Mesenchymal stem cell (in vitro differentiated cells and primary cell): ENCODE results near the gene TTC7B.

ENCODE experiments used
- DNase-seq: peaks from one replicate; pipeline ENCODE4 v3.0.0-alpha.2; 2013
- H2AFZ ChIP-seq: one replicate; pipeline ENCODE4 v1.6.1; 2013; ENCODE audit warnings: low read depth, mild to moderate bottlenecking, control low read depth, inconsistent platforms, low read length, moderate library complexity
- H2AK5ac ChIP-seq: 2 replicates; pipeline ENCODE4 v1.6.1; 2013; ENCODE audit warnings: low read length, moderate library complexity, mild to moderate bottlenecking, inconsistent platforms; ENCODE audit not compliant: severe bottlenecking
- H2BK120ac ChIP-seq: one replicate; pipeline ENCODE4 v1.6.1; 2013; ENCODE audit warnings: low read depth, mild to moderate bottlenecking, inconsistent platforms, low read length, moderate library complexity
- H2BK12ac ChIP-seq, 2 experiments: one replicate each; pipeline ENCODE4 v1.6.1; 2013; ENCODE audit warnings: inconsistent platforms in 2 of 2, low read length in 2 of 2, mild to moderate bottlenecking in 2 of 2, moderate library complexity in 2 of 2, control low read depth in 1 of 2
- H2BK15ac ChIP-seq: one replicate; pipeline ENCODE4 v1.6.1; 2013; ENCODE audit warnings: mild to moderate bottlenecking, low read depth, inconsistent platforms; ENCODE audit not compliant: poor library complexity, severe bottlenecking
- H2BK5ac ChIP-seq: 2 replicates; pipeline ENCODE4 v1.6.1; 2013; ENCODE audit warnings: low read depth, mild to moderate bottlenecking, low read length, control low read depth, inconsistent platforms; ENCODE audit not compliant: poor library complexity, severe bottlenecking
- H3K14ac ChIP-seq, 2 experiments: one replicate each; pipeline ENCODE4 v1.6.1; 2013; ENCODE audit warnings: inconsistent platforms in 2 of 2, low read length in 2 of 2, control low read depth in 1 of 2, mild to moderate bottlenecking in 1 of 2, moderate library complexity in 1 of 2
- H3K18ac ChIP-seq, 2 experiments: one replicate each; pipeline ENCODE4 v1.6.1; 2013; ENCODE audit warnings: inconsistent platforms in 2 of 2, low read length in 2 of 2, control low read depth in 1 of 2, low read depth in 1 of 2, mild to moderate bottlenecking in 1 of 2
- H3K23ac ChIP-seq, 2 experiments: one replicate each; pipeline ENCODE4 v1.6.1; 2013; ENCODE audit warnings: inconsistent platforms in 2 of 2, low read length in 2 of 2, mild to moderate bottlenecking in 2 of 2, moderate library complexity in 2 of 2, control low read depth in 1 of 2
- H3K27ac ChIP-seq: 2 replicates; pipeline ENCODE4 v1.5.1; 2013; ENCODE audit warnings: mild to moderate bottlenecking, moderate library complexity, low read length, control low read depth, inconsistent platforms; ENCODE audit not compliant: poor library complexity, severe bottlenecking
- H3K27me3 ChIP-seq, 2 experiments: 2 replicates each; pipeline versions ENCODE4 v1.6.1 to v1.7.0; 2013; ENCODE audit warnings: low read length in 2 of 2, mild to moderate bottlenecking in 2 of 2, moderate library complexity in 2 of 2, control low read depth in 1 of 2, inconsistent platforms in 1 of 2; ENCODE audit not compliant: control insufficient read depth in 1 of 2, insufficient read depth in 1 of 2
- H3K36me3 ChIP-seq, 2 experiments: 2 replicates each; pipeline versions ENCODE4 v1.6.1 to v1.7.0; 2013; ENCODE audit warnings: low read length in 2 of 2, control low read depth in 1 of 2, inconsistent platforms in 1 of 2, low read depth in 1 of 2, mild to moderate bottlenecking in 1 of 2; ENCODE audit not compliant: insufficient read depth in 2 of 2, control insufficient read depth in 1 of 2
- H3K4ac ChIP-seq, 2 experiments: one replicate each; pipeline ENCODE4 v1.6.1; 2013; ENCODE audit warnings: inconsistent platforms in 2 of 2, low read length in 2 of 2, mild to moderate bottlenecking in 2 of 2, moderate library complexity in 2 of 2, control low read depth in 1 of 2, low read depth in 1 of 2
- H3K4me1 ChIP-seq: 2 replicates; pipeline ENCODE4 v1.6.1; 2013; ENCODE audit warnings: low read depth, low read length, control low read depth; ENCODE audit not compliant: control insufficient read depth, insufficient read depth
- H3K4me2 ChIP-seq: 2 replicates; pipeline ENCODE4 v1.6.1; 2013; ENCODE audit warnings: low read length, mild to moderate bottlenecking, inconsistent platforms; ENCODE audit not compliant: poor library complexity, severe bottlenecking
- H3K4me3 ChIP-seq, 2 experiments: 2 replicates each; pipeline versions ENCODE4 v1.5.1 to v1.7.0; 2013; ENCODE audit warnings: low read length in 2 of 2, mild to moderate bottlenecking in 2 of 2, control low read depth in 1 of 2, low read depth in 1 of 2; ENCODE audit not compliant: insufficient read depth in 1 of 2
- H3K79me1 ChIP-seq: replicated peaks from 2 replicates; pipeline ENCODE4 v1.6.1; 2013; ENCODE audit warnings: mild to moderate bottlenecking, control low read depth, low read length, inconsistent platforms; ENCODE audit not compliant: poor library complexity, severe bottlenecking
- H3K9ac ChIP-seq: 2 replicates; pipeline ENCODE4 v1.7.0; 2013; ENCODE audit warnings: mild to moderate bottlenecking, low read length, moderate library complexity
- H3K9me3 ChIP-seq: 2 replicates; pipeline ENCODE4 v1.7.0; 2013; ENCODE audit warnings: mild to moderate bottlenecking, low read length; ENCODE audit not compliant: control insufficient read depth
- H4K8ac ChIP-seq: one replicate; pipeline ENCODE4 v1.6.1; 2013; ENCODE audit warnings: inconsistent platforms, mild to moderate bottlenecking, low read length, moderate library complexity
- H4K91ac ChIP-seq: one replicate; pipeline ENCODE4 v1.6.1; 2013; ENCODE audit warnings: mild to moderate bottlenecking, low read length, inconsistent platforms
- WGBS: methylation state at CpG from one replicate; pipeline ENCODE4 v1.1.7; 2013; ENCODE audit warnings: mixed read lengths; 5-methylcytosine and 5-hydroxymethylcytosine counted together

Gene TTC7B

DNA sequence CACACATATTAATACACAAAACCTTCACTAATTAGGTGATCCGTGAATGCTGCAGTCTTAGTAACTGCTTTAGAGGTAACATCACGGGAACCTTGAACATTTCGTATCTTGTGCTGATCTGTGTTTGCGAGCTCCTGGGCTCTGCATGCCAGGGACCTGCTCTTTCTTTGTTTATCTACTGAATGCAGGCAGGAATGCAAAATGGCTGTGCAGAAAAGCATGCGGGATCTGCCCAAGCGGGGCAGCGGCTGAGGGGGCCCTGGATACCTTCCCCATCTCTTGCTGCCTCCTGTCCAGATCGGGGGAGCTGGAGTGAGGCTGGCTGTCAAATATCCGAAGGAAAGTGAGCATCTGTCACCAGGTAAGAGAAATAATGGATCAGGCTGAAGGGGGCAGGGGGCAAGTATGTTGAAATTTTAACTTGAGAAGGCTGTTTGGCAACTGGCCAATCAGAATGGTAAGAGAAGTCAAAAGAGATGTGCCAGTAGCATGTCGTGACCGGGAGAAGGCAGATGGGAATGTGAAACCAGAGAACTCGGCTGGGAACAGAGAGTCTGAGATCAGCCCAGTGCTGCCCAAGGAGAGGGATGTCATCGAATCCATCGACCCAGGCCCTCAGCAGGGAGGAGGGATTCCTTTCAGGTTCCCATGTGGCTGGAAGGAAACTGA lies 191.4 kb downstream of the TTC7B start:
- Histone ChIP-seq H3K23ac (no peak overlapping the region), H3K18ac (peak overlapping the region; percentile 18 to 52), H2AK5ac (peak overlapping the region; percentile 72), H3K79me1 (no peaks in the 10 kb centered on the region), H4K8ac (peak overlapping the region; percentile 74), H4K91ac (peak overlapping the region; percentile 34), H3K27ac (peak overlapping the region; percentile 67), H3K27me3 (no peaks in the 10 kb centered on the region), H2BK5ac (no peak overlapping the region), H2AFZ (no peak overlapping the region), H3K4me1 (peaks cover 14% of the 10 kb centered on the region), H2BK15ac (no peak overlapping the region), H2BK120ac (peak overlapping the region; percentile 15), H3K4ac (peak overlapping the region in 1 of 2 experiments; percentile 24), H3K9ac (no peak overlapping the region), H3K9me3 (no peaks in the 10 kb centered on the region), H2BK12ac (peak overlapping the region; percentile 33 to 51), H3K36me3 (peaks cover 0 to 11% of the 10 kb centered on the region in 2 experiments), H3K4me2 (peak overlapping the region; percentile 57), H3K4me3 (no peak overlapping the region), H3K14ac (no peak overlapping the region)
- DNase-seq = peak; percentile 50
- 73% methylated on average over 14 of the region's 14 CpGs for WGBS

DNA sequence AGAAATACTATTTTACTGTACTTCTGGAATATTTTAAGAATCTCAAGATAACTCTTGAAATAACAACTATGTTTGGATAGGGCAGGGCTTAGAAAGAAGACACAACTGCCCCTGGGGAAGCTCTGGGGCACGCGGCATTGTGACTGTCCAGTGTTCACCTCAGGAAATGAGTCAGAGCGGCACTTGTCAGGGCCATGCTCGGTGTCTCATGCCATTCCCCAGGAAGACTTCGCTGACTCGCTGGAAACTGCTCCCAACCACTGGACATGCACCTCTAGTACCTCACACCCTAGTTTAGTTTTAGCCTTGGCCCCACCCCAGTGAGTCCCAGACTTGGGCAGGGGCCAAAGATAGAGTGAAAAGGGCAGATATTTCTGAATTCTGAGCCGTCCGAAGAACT lies 192.0 kb downstream of the TTC7B start:
- WGBS = 3% methylated on average over 6 of the region's 8 CpGs
- peak overlapping the region; percentile 4 for H3K4me2 ChIP-seq
- H3K36me3 ChIP-seq = peaks cover 5 to 11% of the 10 kb centered on the region in 2 experiments
- no peak overlapping the region for H2BK12ac ChIP-seq
- no peaks in the 10 kb centered on the region for H3K79me1 ChIP-seq
- H3K23ac ChIP-seq = no peak overlapping the region
- no peak overlapping the region for H3K14ac ChIP-seq
- no peak overlapping the region for H3K4me3 ChIP-seq
- no peak overlapping the region for H4K91ac ChIP-seq
- DNase-seq = peak; percentile 83
- no peak overlapping the region for H2BK120ac ChIP-seq
- peaks cover 14% of the 10 kb centered on the region for H3K4me1 ChIP-seq
- no peak overlapping the region for H3K18ac ChIP-seq
- H3K9me3 ChIP-seq = no peaks in the 10 kb centered on the region
- H3K27ac ChIP-seq = peak overlapping the region; percentile 3
- H2BK15ac ChIP-seq = no peak overlapping the region
- no peak overlapping the region for H2AK5ac ChIP-seq
- no peak overlapping the region for H2BK5ac ChIP-seq
- H3K4ac ChIP-seq = no peak overlapping the region
- no peak overlapping the region for H2AFZ ChIP-seq
- no peaks in the 10 kb centered on the region for H3K27me3 ChIP-seq
- no peak overlapping the region for H4K8ac ChIP-seq
- no peak overlapping the region for H3K9ac ChIP-seq

DNA sequence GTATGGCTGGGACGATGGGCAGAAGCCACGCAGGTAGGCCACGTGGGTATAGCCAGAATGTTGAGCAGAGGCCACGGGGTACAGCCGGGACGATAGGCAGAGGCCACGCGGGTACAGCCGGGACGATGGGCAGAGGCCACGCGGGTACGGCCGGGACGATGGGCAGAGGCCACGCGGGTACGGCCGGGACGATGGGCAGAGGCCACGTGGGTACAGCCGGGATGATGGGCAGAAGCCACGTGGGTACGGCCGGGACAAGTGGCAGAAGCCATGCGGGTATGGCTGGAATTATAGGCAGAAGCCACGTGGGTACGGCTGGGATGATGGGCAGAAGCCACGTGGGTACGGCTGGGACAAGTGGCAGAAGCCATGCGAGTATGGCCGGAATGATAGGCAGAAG lies 195.0 kb downstream of the TTC7B start:
- Histone ChIP-seq H2AK5ac (no peak overlapping the region), H3K4ac (no peak overlapping the region), H3K14ac (no peak overlapping the region), H4K91ac (no peak overlapping the region), H2AFZ (no peak overlapping the region), H3K9ac (no peak overlapping the region), H2BK5ac (no peak overlapping the region), H2BK120ac (no peak overlapping the region), H3K27ac (no peak overlapping the region), H3K4me1 (peaks cover 14% of the 10 kb centered on the region), H2BK15ac (no peak overlapping the region), H3K27me3 (no peaks in the 10 kb centered on the region), H2BK12ac (no peak overlapping the region), H3K9me3 (no peaks in the 10 kb centered on the region), H4K8ac (no peak overlapping the region), H3K4me3 (no peak overlapping the region), H3K4me2 (no peak overlapping the region), H3K18ac (no peak overlapping the region), H3K23ac (no peak overlapping the region), H3K79me1 (no peaks in the 10 kb centered on the region), H3K36me3 (peaks cover 10 to 11% of the 10 kb centered on the region in 2 experiments)
- WGBS = 98% methylated on average over 32 of the region's 32 CpGs
- no peak for DNase-seq

DNA sequence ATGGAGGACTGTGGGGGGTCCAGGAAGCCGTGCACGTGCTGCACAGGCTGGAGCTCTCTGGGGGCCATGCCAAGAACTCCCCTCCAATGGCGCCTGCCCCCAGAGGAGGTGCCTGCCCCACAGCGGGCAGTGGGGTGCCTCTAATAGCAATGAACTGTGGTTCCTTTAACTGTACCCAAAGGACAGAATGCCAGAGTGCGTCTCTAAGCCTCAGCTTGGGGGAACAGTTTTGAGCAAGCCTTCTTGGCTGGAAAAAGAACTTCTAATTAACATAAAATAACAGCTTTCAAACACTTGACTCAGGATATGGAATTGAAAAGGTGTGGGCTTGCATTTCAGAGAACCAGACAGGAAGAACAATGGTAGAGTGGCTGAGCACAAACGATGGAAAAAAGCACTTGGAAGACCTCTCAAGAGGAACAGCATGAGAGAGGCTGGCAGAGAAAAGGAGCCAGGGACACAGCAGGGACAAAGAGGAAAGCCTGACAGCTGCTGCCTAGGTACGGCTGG lies 195.6 kb downstream of the TTC7B start:
- H3K4me1 ChIP-seq = peaks cover 14% of the 10 kb centered on the region
- no peak overlapping the region for H2BK12ac ChIP-seq
- no peaks in the 10 kb centered on the region for H3K27me3 ChIP-seq
- no peak overlapping the region for H2AK5ac ChIP-seq
- H4K91ac ChIP-seq = no peak overlapping the region
- peaks cover 10 to 11% of the 10 kb centered on the region in 2 experiments for H3K36me3 ChIP-seq
- H3K4me3 ChIP-seq = no peak overlapping the region
- no peak overlapping the region for H3K14ac ChIP-seq
- DNase-seq = no peak
- H3K4me2 ChIP-seq = no peak overlapping the region
- H3K23ac ChIP-seq = no peak overlapping the region
- 95% methylated on average over 7 of the region's 7 CpGs for WGBS
- no peaks in the 10 kb centered on the region for H3K79me1 ChIP-seq
- H3K9me3 ChIP-seq = no peaks in the 10 kb centered on the region
- H2BK5ac ChIP-seq = no peak overlapping the region
- H4K8ac ChIP-seq = peak overlapping the region; percentile 13
- H3K18ac ChIP-seq = no peak overlapping the region
- no peak overlapping the region for H3K9ac ChIP-seq
- H2BK120ac ChIP-seq = no peak overlapping the region
- H2BK15ac ChIP-seq = no peak overlapping the region
- no peak overlapping the region for H3K27ac ChIP-seq
- no peak overlapping the region for H2AFZ ChIP-seq
- no peak overlapping the region for H3K4ac ChIP-seq
